H1 (cell line): Measurements from ENCODE around the gene MDM4. TPM values are rescaled to one million over a fixed set of nuclear protein-coding genes. Genes with fewer than 3 reads are reported as not detected.

Experiments
- CTCF ChIA-PET: fragments of 300-600 bp; sonication (Branson Sonifier 250); formaldehyde crosslinking; loops from one replicate; lab custom pipeline; 2021; ENCODE audit not compliant: partially characterized antibody; lab: Charles Lee
- POLR2A ChIA-PET: fragments of 300-600 bp; sonication (Branson Sonifier 250); formaldehyde crosslinking; loops from one replicate; lab custom pipeline; 2021; ENCODE audit warnings: inconsistent platforms; ENCODE audit not compliant: partially characterized antibody; lab: Charles Lee
- DNase-seq, 2 experiments: peaks; one replicate each; pipeline versions ENCODE4 v3.0.0 to v3.0.0-alpha.2; 2010 to 2022; ENCODE audit warnings: low spot score in 2 of 2, low read depth in 1 of 2, mixed read lengths in 1 of 2
- FAIRE-seq: peaks from 2 replicates; lab custom pipeline; 2011; peaks lifted over from hg19 to GRCh38; lab: Jason Lieb, UNC
- H2AFZ ChIP-seq: 2 replicates; pipeline ENCODE4 v1.8.1; 2012; ENCODE audit warnings: low read length, inconsistent platforms
- H2AK5ac ChIP-seq: 2 replicates; pipeline ENCODE4 v1.6.1; 2013; ENCODE audit warnings: low read depth, low read length
- H2BK120ac ChIP-seq: replicated peaks from 2 replicates; pipeline ENCODE3; 2013; ENCODE audit warnings: low read depth, low read length, inconsistent platforms
- H2BK12ac ChIP-seq: 2 replicates; pipeline ENCODE4 v1.6.1; 2013; ENCODE audit warnings: low read depth, low read length
- H2BK15ac ChIP-seq: 2 replicates; pipeline ENCODE4 v1.6.1; 2013; ENCODE audit warnings: low read length
- H2BK20ac ChIP-seq: 2 replicates; pipeline ENCODE4 v1.6.1; 2013; ENCODE audit warnings: low read length
- H2BK5ac ChIP-seq: 2 replicates; pipeline ENCODE4 v1.6.1; 2013; ENCODE audit warnings: low read depth, low read length
- H3K14ac ChIP-seq: 2 replicates; pipeline ENCODE4 v1.6.1; 2013; ENCODE audit warnings: inconsistent platforms; ENCODE audit not compliant: insufficient read length
- H3K18ac ChIP-seq: 2 replicates; pipeline ENCODE4 v1.6.1; 2013; ENCODE audit warnings: low read length; ENCODE audit errors: extremely low read depth
- H3K23ac ChIP-seq: 2 replicates; pipeline ENCODE4 v1.6.1; 2013; ENCODE audit warnings: inconsistent platforms; ENCODE audit not compliant: insufficient read length
- H3K23me2 ChIP-seq: 2 replicates; pipeline ENCODE4 v1.6.1; 2013; ENCODE audit warnings: low read depth, low read length
- H3K27ac ChIP-seq: 2 replicates; pipeline ENCODE4 v1.6.1; 2011; ENCODE audit warnings: low read depth, low read length, inconsistent platforms
- H3K27me3 ChIP-seq, 4 experiments: replicated peaks in 1 of 4; 1 replicate in 1 of 4; 2 replicates in 3 of 4; pipeline versions ENCODE4 v1.6.1 to v1.8.1; 2011 to 2013; ENCODE audit warnings: low read length in 3 of 4, mild to moderate bottlenecking in 3 of 4, inconsistent platforms in 2 of 4, mixed read lengths in 2 of 4, moderate library complexity in 1 of 4; ENCODE audit not compliant: control insufficient read depth in 3 of 4, insufficient read depth in 3 of 4; ENCODE audit errors: extremely low read depth in 1 of 4
- H3K36me3 ChIP-seq, 4 experiments: 2 replicates each; pipeline versions ENCODE4 v1.6.1 to v1.8.1; 2011 to 2013; ENCODE audit warnings: mild to moderate bottlenecking in 4 of 4, low read length in 3 of 4, moderate library complexity in 2 of 4, control low read depth in 1 of 4, inconsistent platforms in 1 of 4; ENCODE audit not compliant: insufficient read depth in 4 of 4, control insufficient read depth in 2 of 4
- H3K4ac ChIP-seq: replicated peaks from 2 replicates; pipeline ENCODE3; 2013; ENCODE audit warnings: low read length, low read depth, mixed read lengths, inconsistent platforms; ENCODE audit not compliant: insufficient read length
- H3K4me1 ChIP-seq, 4 experiments: replicated peaks in 1 of 4; 1 replicate in 1 of 4; 2 replicates in 3 of 4; pipeline versions ENCODE4 v1.6.1 to v1.8.1; 2011 to 2013; ENCODE audit warnings: low read length in 3 of 4, inconsistent platforms in 2 of 4, mixed read lengths in 1 of 4; ENCODE audit not compliant: insufficient read depth in 4 of 4, control insufficient read depth in 3 of 4
- H3K4me2 ChIP-seq, 2 experiments: 2 replicates each; pipeline versions ENCODE4 v1.6.1 to v1.8.1; 2011 to 2013; ENCODE audit warnings: low read depth in 2 of 2, low read length in 2 of 2, control low read depth in 1 of 2, inconsistent platforms in 1 of 2, mild to moderate bottlenecking in 1 of 2; ENCODE audit not compliant: insufficient read depth in 1 of 2
- H3K4me3 ChIP-seq, 4 experiments: fragments of 200-600, 300-600 bp in 1 of 4; sonication (generic), shearing (Covaris generic), sonication (Bioruptor Twin) in 1 of 4; 2 replicates each; pipeline versions ENCODE4 v1.5.1 to v1.8.1; 2011 to 2016; ENCODE audit warnings: low read length in 4 of 4, low read depth in 3 of 4, control low read depth in 2 of 4, inconsistent platforms in 2 of 4, mild to moderate bottlenecking in 2 of 4, mixed read lengths in 1 of 4, moderate library complexity in 1 of 4; ENCODE audit not compliant: insufficient read depth in 2 of 4; ENCODE audit errors: extremely low read depth in 1 of 4
- H3K56ac ChIP-seq: replicated peaks from 2 replicates; pipeline ENCODE3; 2013; ENCODE audit warnings: low read depth, mild to moderate bottlenecking, mixed read lengths, low read length, inconsistent platforms; ENCODE audit not compliant: insufficient read length
- H3K79me1 ChIP-seq: 2 replicates; pipeline ENCODE4 v1.6.1; 2013; ENCODE audit warnings: low read depth, low read length, control low read depth
- H3K79me2 ChIP-seq, 2 experiments: 2 replicates each; pipeline versions ENCODE4 v1.6.1 to v1.8.1; 2012 to 2013; ENCODE audit warnings: low read length in 2 of 2, mild to moderate bottlenecking in 2 of 2, inconsistent platforms in 1 of 2; ENCODE audit not compliant: insufficient read depth in 2 of 2, control insufficient read depth in 1 of 2
- H3K9ac ChIP-seq, 4 experiments: replicated peaks in 1 of 4; 1 replicate in 1 of 4; 2 replicates in 3 of 4; pipeline versions ENCODE4 v1.6.1 to v1.8.1; 2011 to 2013; ENCODE audit warnings: low read depth in 3 of 4, low read length in 3 of 4, control low read depth in 2 of 4, mild to moderate bottlenecking in 2 of 4, moderate library complexity in 2 of 4, inconsistent platforms in 1 of 4; ENCODE audit errors: extremely low read depth in 1 of 4
- H3K9me3 ChIP-seq, 2 experiments: 2 replicates each; pipeline versions ENCODE4 v1.6.1 to v1.8.1; 2012 to 2013; ENCODE audit warnings: mild to moderate bottlenecking in 2 of 2, moderate library complexity in 2 of 2, control low read depth in 1 of 2, inconsistent platforms in 1 of 2, low read depth in 1 of 2, low read length in 1 of 2, mixed read lengths in 1 of 2; ENCODE audit not compliant: insufficient read depth in 2 of 2
- H4K20me1 ChIP-seq, 2 experiments: replicated peaks in 1 of 2; 2 replicates each; pipeline versions ENCODE3 to v1.8.1; 2011 to 2013; ENCODE audit warnings: inconsistent platforms in 2 of 2, low read length in 2 of 2, mild to moderate bottlenecking in 1 of 2; ENCODE audit not compliant: insufficient read depth in 2 of 2, control insufficient read depth in 1 of 2
- H4K5ac ChIP-seq: 2 replicates; pipeline ENCODE4 v1.6.1; 2013; ENCODE audit warnings: low read length, low read depth, mixed read lengths, inconsistent platforms; ENCODE audit not compliant: insufficient read length
- H4K8ac ChIP-seq: 2 replicates; pipeline ENCODE4 v1.8.0; 2013; ENCODE audit warnings: mild to moderate bottlenecking, moderate library complexity, low read length, inconsistent platforms; ENCODE audit not compliant: insufficient read depth; ENCODE audit errors: extremely low read depth
- H4K91ac ChIP-seq: replicated peaks from 2 replicates; pipeline ENCODE3; 2013; ENCODE audit warnings: low read length, mixed read lengths, inconsistent platforms; ENCODE audit not compliant: insufficient read length
- BCL11A ChIP-seq, 2 experiments: IDR thresholded peaks; one replicate each; pipeline ENCODE4 v1.6.1; 2011; ENCODE audit warnings: low read depth in 2 of 2, low read length in 2 of 2, mild to moderate bottlenecking in 2 of 2
- EGR1 ChIP-seq: IDR thresholded peaks from 2 replicates; pipeline ENCODE4 v1.6.1; 2011; ENCODE audit warnings: low read depth, low read length, borderline replicate concordance
- HDAC6 ChIP-seq: IDR thresholded peaks from one replicate; pipeline ENCODE4 v1.7.1; 2012; ENCODE audit warnings: low read depth, mild to moderate bottlenecking, inconsistent platforms, low read length, moderate library complexity
- KDM5A ChIP-seq: fragments of 200-600 bp; IDR thresholded peaks from 2 replicates; pipeline ENCODE4 v1.7.1; 2012; ENCODE audit warnings: mild to moderate bottlenecking, low read length, inconsistent platforms, mixed read lengths
- POLR2AphosphoS5 ChIP-seq: IDR thresholded peaks from 2 replicates; pipeline ENCODE4 v1.6.1; 2011; ENCODE audit warnings: low read depth, low read length
- RAD21 ChIP-seq, 2 experiments: IDR thresholded peaks in 1 of 2; conservative IDR thresholded peaks in 1 of 2; 2 replicates each; pipeline ENCODE4 v1.6.1; 2011; ENCODE audit warnings: low read depth in 2 of 2, low read length in 2 of 2, improper control_type of control experiment in 1 of 2, inconsistent platforms in 1 of 2, mild to moderate bottlenecking in 1 of 2, moderate library complexity in 1 of 2
- RBBP5 ChIP-seq: IDR thresholded peaks from 2 replicates; pipeline ENCODE4 v1.7.1; 2012; ENCODE audit warnings: low read depth, mild to moderate bottlenecking, inconsistent platforms, low read length, moderate library complexity, borderline replicate concordance
- RXRA ChIP-seq: IDR thresholded peaks from 2 replicates; pipeline ENCODE4 v1.6.1; 2011; ENCODE audit warnings: low read depth, mild to moderate bottlenecking, low read length, moderate library complexity; ENCODE audit not compliant: insufficient read depth
- SP1 ChIP-seq: IDR thresholded peaks from 2 replicates; pipeline ENCODE4 v1.6.1; 2011; ENCODE audit warnings: low read depth, low read length
- SP4 ChIP-seq: IDR thresholded peaks from 2 replicates; pipeline ENCODE4 v1.6.1; 2012; ENCODE audit warnings: low read length, inconsistent platforms
- WGBS, 2 experiments: shearing (Covaris generic) in 1 of 2; methylation state at CpG; one replicate each; pipeline versions ENCODE4 v1.1.6 to v1.1.7; 2013 to 2015; ENCODE audit warnings: low lambda C conversion rate in 2 of 2, mixed read lengths in 2 of 2, inconsistent platforms in 1 of 2, low coverage in 1 of 2, missing lambda C conversion rate in 1 of 2; ENCODE audit not compliant: insufficient replicate concordance in 2 of 2, insufficient coverage in 1 of 2, insufficient read length in 1 of 2; ENCODE audit errors: extremely low coverage in 1 of 2, missing lambda C conversion rate in 1 of 2; 5-methylcytosine and 5-hydroxymethylcytosine counted together
- polyA plus RNA-seq, 7 experiments: library from polyadenylated mRNA; depleted of rRNA in 3 of 7; stranded (reverse) in 5 of 7; unstranded in 2 of 7; fragments of >200 nt in 5 of 7; fragments of 200-250 nt in 2 of 7; gene quantifications; 1 replicate in 5 of 7; 2 replicates in 1 of 7; 4 replicates in 1 of 7; pipeline versions ENCODE4 v1.2.1 to v1.2.3, GENCODE V29; 2011 to 2013; ENCODE audit warnings: missing spikeins in 2 of 7, mixed read lengths in 2 of 7
- total RNA-seq: library from RNA; stranded (reverse); fragmentation: NEBNext Ultra II Directional; extraction: Animal tissue kit (Norgen Biotek cat#: 25700); gene quantifications from 2 replicates; pipeline ENCODE4 v1.2.1, GENCODE V29; 2021
- TF ChIP-seq, protein P1 (sequence below), 3 experiments: IDR thresholded peaks; 1 replicate in 2 of 3; 2 replicates in 1 of 3; pipeline versions ENCODE4 v1.5.1 to v1.6.1; 2011; ENCODE audit warnings: low read length in 3 of 3, mild to moderate bottlenecking in 3 of 3, inconsistent platforms in 2 of 3, low read depth in 1 of 3, moderate library complexity in 1 of 3; ENCODE audit not compliant: insufficient read depth in 1 of 3; ENCODE audit errors: control extremely low read depth in 1 of 3

MDM4 gene
- total and polyA plus RNA-seq, 2 of the 8 experiments (the other 6 are each of a cell fraction or from before 2014, with no cell fraction given) = 10.8 to 84.9 TPM

DNA sequence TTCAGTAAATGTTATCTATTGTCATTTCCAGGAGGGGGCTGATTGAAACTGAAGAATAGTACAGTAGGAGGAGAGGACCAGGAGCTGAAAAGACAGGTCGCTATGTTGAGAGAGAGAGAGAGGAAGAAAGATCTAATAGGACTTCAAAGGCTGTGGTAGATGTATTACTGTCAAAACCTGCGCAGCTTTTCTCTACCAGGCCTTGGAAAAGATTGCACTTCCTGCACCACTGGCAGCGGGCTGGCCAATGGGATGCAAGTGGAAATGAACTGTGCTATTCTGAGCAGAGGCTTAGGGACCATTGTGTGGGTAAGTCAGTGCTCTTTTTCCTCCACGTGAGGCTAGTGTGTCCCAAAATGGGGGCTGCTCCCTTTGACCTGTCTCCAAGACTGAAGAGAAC, 47.1 kb downstream of the MDM4 start:
- H3K27ac ChIP-seq = no peak overlapping the region
- H3K56ac ChIP-seq = no peak overlapping the region
- POLR2A ChIA-PET = interaction anchor here (0.8 to 1.4 kb wide), 4 partner anchors 11 to 50 kb away, joined by 3 to 5 read pairs (median 4); partner anchors contain the start of gene MDM4
- DNase-seq (no peak), FAIRE-seq (no peak)
- peaks cover 0 to 24% (median 13%) of the 10 kb centered on the region in 4 experiments; a peak in 5 of 7 replicates for H3K4me1 ChIP-seq
- H4K91ac ChIP-seq = no peak overlapping the region
- H3K27me3 ChIP-seq = no peaks in the 10 kb centered on the region; a peak in 1 of 7 replicates
- H2BK15ac ChIP-seq = no peak overlapping the region
- H2BK12ac ChIP-seq = no peak overlapping the region
- H3K79me2 ChIP-seq = no peaks in the 10 kb centered on the region
- H3K4me2 ChIP-seq = no peak overlapping the region
- no peaks in the 10 kb centered on the region for H3K9me3 ChIP-seq
- no peak overlapping the region for H2AFZ ChIP-seq
- H3K14ac ChIP-seq = no peak overlapping the region
- H2BK20ac ChIP-seq = no peak overlapping the region
- no peak overlapping the region for H4K5ac ChIP-seq
- H3K4me3 ChIP-seq = no peak overlapping the region
- 89% methylated on average over 4 of the region's 4 CpGs; no CpG with 5 or more reads in 1 of the 2 experiments for WGBS, 2 experiments
- no peak overlapping the region for H3K9ac ChIP-seq
- H2AK5ac ChIP-seq = no peak overlapping the region
- H3K4ac ChIP-seq = no peak overlapping the region
- no peak overlapping the region for H2BK120ac ChIP-seq
- no peaks in the 10 kb centered on the region; the same call in 1 of the 2 replicates for H3K79me1 ChIP-seq
- H2BK5ac ChIP-seq = no peak overlapping the region
- H4K20me1 ChIP-seq = peaks cover 2% of the 10 kb centered on the region in 2 experiments
- H4K8ac ChIP-seq = no peak overlapping the region; the same call in 1 of the 2 replicates
- H3K18ac ChIP-seq = no peak overlapping the region
- no peak overlapping the region for H3K23ac ChIP-seq
- H3K36me3 ChIP-seq = no peaks in the 10 kb centered on the region; a peak in 2 of 8 replicates
- CTCF ChIA-PET = interaction anchor here (0.8 to 28.0 kb wide), 8 partner anchors 14 to 245 kb away, joined by 3 to 397 read pairs (median 4); no protein-coding TSS in a partner anchor
- H3K23me2 ChIP-seq = no peaks in the 10 kb centered on the region
- no peak for TF ChIP-seq EGR1
- no peak for TF ChIP-seq KDM5A
- TF ChIP-seq POLR2AphosphoS5 = no peak
- no peak for TF ChIP-seq RXRA
- no peak for TF ChIP-seq SP4
- TF ChIP-seq BCL11A (IDR thresholded peaks at IDR 0.05; ENCODE audit: low read depth in 2 of 2, low read length in 2 of 2) = no peak
- TF ChIP-seq, protein P1, sequence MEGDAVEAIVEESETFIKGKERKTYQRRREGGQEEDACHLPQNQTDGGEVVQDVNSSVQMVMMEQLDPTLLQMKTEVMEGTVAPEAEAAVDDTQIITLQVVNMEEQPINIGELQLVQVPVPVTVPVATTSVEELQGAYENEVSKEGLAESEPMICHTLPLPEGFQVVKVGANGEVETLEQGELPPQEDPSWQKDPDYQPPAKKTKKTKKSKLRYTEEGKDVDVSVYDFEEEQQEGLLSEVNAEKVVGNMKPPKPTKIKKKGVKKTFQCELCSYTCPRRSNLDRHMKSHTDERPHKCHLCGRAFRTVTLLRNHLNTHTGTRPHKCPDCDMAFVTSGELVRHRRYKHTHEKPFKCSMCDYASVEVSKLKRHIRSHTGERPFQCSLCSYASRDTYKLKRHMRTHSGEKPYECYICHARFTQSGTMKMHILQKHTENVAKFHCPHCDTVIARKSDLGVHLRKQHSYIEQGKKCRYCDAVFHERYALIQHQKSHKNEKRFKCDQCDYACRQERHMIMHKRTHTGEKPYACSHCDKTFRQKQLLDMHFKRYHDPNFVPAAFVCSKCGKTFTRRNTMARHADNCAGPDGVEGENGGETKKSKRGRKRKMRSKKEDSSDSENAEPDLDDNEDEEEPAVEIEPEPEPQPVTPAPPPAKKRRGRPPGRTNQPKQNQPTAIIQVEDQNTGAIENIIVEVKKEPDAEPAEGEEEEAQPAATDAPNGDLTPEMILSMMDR (IDR thresholded peaks at IDR 0.05; ENCODE audit: control extremely low read depth in 1 of 3, insufficient read depth in 1 of 3, low read depth in 1 of 3, low read length in 3 of 3) = no peak
- TF ChIP-seq SP1 = no peak
- TF ChIP-seq RAD21 (IDR thresholded peaks at IDR 0.05 in 1 of 2, conservative IDR thresholded peaks at IDR 0.05 in 1 of 2; ENCODE audit: low read depth in 2 of 2, low read length in 2 of 2) = no peak
- no peak for TF ChIP-seq RBBP5
- TF ChIP-seq HDAC6 = no peak
